ENCODE results near the gene WDR3.
"Not testable (repeated sequence)": the region's sequence is repeated elsewhere in the genome, so short reads cannot be mapped to it uniquely, and the experiment has no call there.

The WDR3 gene

DNA sequence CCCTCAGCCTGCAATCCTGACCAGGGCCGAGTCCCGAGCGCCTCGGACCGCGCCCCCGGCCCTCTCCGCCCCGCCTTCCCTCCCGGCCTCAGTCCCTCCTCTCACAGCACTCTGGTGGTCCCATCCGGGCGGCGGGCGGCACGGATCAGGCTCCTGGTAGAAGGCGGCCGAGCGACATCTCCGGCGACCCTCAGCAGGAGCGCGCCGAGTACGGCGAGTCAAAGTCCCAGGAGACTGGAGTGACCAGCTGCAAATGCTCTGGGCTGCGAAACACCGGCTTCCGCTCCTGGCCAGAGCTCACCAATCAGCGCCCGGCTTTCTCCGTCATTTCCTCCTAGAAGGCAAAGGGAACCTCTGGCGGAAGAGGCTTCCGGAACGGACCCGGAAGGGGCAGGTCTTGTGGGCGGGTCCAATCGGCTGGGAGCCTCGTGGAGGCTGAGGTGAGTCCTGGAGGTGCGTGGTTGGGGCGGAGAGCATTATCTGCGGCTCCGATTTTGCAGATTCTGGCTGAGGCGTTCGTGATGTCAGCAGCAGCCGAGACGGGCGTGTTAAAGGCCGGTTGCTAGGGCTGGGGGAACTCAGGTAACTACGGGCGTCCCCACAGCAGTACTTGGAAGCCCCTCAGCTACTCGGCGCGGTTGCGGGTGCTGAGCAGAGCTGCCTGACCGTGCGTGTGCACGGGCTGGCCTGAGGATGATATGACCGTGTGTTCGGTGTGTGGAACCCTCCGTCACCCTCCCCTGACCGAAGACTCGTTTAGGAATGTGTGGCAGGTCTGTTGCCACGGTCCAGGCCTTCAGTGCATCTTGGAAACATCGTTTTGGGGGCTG is at the start of gene WDR3, which contains the start of gene GDAP2:
Gene WDR3 (plus strand): TSS at position 397 of the 830 bp plus-strand sequence. CDS start 3,581 bp downstream, outside the sequence.
Gene GDAP2 (minus strand): TSS at position 279 of the 830 bp plus-strand sequence. CDS start 9,264 bp downstream, outside the sequence.
- DNase-seq: peak; percentile 95 to 97

DNA sequence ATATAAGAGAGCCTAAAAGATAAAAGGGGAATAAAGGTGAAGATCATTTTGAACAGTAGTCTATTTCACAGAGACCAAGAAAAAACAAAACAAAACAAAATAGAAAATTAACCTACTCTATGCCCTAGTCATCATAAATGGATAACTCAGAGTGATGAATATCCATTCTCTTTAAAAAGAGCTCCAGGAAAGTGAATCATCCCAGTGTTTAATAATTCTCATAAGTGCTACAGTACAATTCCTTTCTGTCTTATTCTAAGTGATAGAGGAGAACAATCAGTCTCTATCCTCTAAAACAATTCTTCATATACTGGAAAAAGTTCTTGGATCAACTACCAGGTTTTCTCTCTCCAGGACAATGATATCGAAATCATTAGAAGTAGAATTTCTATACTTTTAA is 45.9 kb upstream of the WDR3 start:
- DNase-seq: no peak

DNA sequence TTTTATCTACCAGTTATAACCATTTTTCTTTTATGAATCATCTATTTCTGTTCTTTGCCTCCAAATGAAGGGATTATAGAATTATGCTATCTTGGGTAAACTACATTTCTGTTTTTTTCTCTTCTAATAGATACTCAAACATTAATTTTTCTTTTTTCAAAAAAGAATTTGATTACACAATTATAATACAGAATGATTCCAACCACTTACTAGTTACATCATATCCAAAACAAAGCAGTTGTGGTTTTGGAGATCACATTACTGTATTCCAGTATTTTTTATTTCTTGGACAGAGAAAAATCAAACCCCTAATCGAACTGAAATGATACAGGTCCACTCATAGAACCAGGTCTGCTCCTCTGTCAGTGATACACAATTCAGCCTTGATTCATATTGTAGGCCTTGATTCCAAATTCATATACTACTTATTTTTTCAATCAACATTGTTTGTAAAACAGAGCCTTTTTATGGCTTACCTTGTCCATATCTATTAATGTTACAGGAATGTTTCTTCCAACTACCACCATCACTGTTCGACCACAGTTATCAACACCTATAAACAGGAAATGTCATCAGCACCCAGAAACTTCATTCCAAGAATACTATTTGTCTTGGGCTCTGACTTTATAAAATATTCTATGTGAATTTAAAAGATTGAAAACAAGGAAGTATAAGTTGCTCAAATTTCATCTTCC is 43.3 kb upstream of the WDR3 start:
- no peak for DNase-seq

DNA sequence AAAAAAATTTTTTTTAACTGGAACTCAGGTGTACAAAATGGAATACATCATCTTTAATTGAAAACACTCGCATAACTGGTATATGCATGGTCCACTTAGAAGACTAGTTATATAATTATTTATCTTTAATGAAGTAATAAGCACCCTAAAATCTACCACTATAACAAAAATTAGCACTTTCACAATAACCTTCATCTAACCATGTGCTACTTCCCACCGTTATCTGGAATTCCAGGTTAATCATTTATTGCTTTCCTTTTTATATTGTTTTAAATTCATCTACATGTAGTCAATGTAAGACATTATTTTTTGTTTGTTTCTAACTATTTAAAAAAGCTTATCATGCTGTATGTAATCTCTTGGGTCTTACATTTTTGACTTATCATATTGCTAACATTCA is 39.1 kb upstream of the WDR3 start:
- no peak for DNase-seq

DNA sequence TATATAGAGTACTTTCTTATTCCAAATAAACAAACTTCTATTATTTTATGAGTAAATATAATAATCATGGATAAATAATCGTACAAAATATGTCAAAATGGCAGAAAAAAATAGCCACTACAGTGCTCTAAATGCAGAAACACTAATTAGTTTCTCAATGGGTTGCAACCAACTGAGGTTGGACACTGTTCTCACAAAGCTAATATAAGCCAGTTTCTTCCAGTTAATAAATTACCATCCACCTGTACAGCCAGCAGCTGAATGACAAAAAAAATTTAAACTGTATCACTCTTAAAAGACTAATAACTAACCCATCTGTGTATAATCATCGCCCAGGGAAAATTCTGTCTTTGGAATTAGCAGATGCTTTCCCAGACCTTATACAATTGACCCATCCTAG is 37.0 kb upstream of the WDR3 start:
- no peak for DNase-seq

DNA sequence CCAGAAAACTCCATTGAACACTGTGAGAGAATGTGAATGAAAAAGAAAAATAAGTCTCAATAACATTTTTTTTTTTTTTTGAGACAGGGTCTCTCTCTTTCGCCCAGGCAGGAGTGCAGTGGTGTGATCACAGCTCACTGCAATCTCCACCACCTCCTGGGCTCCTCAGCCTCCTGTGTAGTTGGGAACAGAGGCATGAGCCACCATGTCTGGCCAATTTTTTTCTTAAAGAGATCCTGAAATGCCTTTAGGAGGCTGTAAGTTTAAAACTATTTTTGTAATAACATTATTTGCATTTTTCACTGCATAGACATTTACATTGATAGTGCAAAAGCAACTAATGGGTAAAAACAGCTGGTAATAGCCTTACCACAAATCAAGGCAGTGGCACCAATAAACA is 35.5 kb upstream of the WDR3 start:
- no peak for DNase-seq

DNA sequence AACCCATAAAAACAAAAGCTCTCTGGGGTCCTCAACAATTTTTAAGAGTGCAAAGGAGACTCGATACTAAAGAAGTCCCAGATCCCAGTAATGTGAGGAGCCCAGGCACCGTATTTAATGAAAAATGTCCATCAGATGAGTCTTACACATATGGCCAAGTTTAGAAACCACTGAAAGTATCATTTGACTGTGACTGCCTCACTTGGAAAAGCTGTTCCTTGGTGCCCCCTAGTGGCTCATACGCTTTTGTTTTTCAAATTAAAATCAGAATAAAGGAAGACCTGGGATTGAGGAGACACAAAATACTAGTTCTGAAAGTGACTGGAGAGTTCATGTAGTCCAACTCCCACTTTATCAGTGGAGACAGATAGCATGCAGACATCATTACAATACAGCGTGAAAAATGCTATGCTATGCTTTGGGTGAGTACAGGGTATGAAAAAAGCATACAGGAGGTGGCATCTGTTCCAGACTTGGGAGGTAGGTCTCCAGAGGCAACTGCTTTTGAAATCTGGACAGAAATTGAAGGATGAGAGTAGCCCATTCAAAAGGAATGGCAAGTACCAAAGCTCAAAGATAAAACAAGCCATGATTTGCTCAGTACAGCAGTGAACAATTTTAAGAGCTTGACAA is 33.9 kb upstream of the WDR3 start:
- peak; percentile 64 to 76 for DNase-seq

DNA sequence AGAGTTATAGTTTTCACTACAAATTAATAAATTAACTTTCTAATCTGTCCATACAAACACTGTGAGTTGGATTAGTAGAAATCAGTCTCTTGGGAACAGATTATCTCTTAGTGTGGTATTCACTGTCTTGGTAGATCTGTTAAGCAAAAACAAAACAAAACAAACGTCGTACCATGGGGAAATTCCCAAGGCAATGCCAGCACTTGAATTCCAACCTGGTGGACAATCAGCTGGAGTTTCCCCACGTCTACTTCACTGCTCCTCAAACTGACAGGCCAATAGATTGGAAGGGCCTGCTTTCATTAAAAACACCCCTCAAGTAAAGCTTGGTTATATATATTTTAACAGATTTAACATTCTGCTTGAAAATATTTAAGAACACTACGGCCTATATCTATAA is 32.0 kb upstream of the WDR3 start:
- DNase-seq: no peak

DNA sequence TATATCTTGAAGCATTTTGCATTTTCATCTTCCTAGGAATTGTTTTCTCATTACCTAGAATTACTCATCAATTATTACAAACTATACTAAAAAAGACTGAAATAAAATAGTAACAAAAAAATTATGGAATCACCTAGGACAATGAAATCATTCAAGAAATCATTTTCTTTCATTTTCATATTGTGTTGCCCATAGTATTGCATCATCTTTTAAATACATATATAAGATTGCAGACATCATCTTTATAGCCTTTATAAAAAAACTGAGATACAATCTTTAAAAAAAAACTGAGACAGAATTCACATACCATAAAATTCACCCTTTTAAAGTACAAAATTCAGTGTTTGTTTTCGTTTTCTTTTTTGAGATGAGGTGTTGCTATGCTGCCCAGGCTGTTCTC is 29.7 kb upstream of the WDR3 start:
- DNase-seq: no peak

DNA sequence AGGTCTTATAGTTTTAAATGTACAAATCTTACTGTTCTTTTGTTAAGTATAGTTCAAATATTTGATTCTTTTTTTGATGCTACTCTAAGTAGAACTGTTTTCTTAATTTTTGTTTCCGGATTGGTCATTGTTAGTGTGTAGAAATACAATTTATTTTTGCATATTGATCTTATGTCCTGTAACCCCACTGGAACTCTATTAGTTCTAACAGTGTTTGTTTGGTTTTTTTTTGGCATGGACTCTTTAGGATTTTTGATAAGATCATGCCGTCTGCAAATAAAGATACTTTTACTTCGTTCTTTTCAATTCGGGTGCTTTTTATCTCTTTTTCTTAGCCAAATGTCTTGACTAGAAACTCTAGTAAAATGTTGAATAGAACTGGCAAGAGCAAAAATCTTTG is 26.6 kb upstream of the WDR3 start:
- no peak for DNase-seq

DNA sequence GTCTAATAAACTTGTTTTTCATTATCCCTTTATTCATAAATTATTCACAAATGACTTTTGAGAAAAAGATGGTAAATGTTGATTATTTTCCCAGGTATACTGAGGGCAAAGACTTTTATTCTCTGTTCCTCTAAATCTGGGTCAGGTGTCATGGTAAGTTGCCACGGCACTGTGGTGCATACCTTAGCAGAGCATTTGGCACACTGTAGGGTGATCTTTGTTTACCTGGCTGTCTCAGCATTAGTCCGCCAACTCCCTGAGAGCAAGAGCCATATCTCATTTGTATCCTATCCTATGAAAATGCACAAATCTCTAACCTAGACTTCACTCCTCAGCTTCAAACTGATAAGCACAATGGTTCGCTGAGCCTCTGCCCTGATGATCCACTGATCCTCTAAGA is 25.1 kb upstream of the WDR3 start:
- no peak for DNase-seq

DNA sequence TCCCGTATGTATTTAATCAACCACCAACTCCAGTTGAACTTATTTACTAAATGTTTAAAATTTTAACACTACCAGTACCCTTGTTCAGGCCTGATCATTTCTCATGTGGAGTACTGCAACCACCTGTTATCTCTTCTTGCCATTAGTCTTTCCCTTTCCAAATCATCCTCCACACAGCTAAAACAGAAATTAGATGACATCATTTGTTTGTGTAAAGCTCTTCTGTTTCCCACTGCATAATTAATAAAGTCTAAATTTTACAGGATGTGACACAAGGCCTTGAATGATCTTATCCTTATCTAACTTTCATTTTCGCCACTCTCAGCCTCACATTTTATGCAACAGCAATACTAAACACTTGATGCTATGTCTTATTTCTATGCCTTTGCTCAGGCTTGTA is 24.5 kb upstream of the WDR3 start:
- DNase-seq: no peak

DNA sequence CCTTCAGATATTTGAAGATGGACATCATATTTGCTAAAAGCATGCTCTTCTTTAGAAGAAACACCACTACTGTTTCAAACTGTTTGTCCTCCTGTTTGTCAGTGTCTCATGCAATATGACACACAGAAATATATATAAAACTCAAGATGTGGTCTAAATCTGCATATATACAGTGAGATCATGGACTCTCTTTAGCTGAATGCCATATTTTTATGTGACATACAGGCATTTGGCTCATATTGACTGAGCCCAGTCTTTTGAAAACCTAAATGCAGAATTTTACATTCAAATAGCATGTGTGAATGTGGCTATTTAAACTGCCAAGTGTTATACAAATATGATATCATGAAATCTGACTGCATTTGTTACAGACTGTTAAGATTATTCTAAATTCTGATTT is 18.5 kb upstream of the WDR3 start:
- no peak for DNase-seq

DNA sequence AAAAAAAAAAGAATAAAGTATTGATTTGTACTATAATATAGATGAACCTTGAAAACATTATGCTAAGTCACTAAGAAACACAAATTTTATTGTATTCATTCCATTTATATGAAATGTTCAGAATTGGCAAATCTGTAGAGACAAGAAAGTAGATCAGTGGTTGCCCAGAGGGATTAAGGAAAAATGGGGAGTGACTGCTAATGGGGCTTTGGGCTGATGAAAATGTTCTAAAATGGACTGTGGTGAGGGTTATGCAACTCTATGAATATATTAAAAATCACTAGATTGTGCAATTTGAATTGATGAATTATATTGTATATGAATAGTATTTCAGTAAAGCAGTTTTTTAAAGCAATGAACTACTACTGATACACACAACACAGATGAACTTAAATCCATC is 10.2 kb upstream of the WDR3 start:
- DNase-seq: no peak

DNA sequence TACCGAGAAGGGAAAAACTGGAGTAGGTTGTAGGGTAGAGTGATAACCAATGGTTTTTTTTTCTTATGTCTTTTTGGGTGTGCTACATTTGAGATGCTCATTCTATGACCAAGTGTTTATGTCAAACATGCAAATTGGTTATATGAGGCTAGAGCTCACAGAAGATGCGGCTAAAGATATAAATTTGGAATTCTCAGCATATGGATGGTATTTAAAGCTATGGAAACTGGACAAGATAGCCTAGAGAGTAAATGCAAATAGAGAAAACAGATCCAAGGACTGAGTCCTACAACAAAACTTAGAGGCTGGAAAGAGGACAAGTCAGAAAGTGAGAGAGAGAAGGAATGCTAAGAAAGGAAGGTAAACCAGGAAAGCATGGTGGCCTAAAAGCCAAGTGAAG is 7.5 kb upstream of the WDR3 start:
- no peak for DNase-seq

DNA sequence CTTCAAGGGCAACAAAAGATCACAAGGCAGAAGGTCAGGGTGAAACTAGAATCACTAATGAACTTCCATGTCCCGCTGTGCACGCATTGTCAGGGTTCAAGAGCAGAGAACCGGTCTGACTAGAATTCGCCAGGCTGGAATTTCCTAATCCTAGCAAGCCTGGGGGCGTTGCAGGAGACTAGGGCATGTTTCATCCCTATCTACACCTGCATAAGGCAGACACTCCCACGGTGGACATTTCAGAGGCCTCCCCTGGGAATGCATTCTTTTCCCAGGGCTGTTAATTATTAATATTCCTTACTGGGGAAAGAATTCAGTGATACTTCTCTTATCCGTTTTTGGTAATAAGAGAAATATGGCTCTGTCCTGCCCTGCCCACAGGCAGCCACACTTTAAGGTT is 6.8 kb upstream of the WDR3 start:
- DNase-seq: not testable (repeated sequence)

DNA sequence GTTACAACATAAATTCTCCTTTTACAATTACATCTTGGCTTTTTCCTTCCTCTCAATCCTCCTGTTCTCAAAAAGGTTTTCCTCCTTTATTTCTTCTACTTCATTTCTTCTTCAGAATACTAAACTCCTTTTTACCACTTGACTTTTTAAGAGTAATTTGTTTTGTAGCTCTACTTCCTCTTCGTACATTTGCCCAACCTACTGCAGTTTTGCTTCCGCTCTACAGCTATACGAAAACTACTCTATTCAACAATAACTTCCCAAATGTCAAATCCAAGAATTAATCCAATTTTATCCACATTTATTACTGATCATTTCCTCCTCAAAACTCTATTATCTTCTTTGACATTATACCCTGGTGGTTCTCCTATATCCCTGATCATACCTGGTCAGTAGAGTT is 3.6 kb upstream of the WDR3 start:
- no peak for DNase-seq

DNA sequence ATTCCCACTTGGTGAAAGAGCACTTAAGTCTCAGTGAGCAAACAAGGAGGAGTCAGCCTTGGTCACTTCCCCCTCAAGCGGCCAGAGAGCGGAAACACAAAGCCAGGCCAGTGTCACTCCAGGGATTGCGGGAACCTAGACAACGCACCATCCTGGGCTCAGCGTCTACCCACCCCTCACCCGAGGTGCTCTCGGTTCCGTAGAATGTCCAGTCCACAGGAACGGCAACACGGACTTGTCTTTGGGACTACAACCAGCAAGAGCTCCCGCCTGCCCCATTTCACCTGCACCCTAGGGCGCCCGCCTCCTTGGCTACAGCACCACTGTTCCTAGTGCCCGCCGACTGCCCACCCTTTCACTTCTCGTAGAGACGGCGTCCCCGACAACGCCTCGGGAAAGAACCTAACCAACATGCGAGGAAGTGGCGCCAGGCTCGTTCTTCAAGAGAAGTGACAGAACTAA is 627 bp upstream of the WDR3 start:
- no peak for DNase-seq

DNA sequence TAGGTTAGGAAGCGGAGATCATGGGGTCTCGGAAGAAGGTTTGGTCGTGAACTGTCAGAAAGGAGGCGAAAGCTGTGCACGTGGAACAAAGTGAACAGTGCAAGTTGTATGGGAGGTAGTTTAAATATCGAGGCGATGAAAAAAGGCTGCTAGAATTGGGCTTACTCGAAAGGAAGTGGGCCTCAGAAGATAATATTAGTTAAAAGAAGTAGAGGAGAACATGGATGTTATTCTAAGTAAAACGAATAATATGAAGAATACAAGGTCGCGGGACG is 571 bp downstream of the WDR3 start:
- DNase-seq: no peak

DNA sequence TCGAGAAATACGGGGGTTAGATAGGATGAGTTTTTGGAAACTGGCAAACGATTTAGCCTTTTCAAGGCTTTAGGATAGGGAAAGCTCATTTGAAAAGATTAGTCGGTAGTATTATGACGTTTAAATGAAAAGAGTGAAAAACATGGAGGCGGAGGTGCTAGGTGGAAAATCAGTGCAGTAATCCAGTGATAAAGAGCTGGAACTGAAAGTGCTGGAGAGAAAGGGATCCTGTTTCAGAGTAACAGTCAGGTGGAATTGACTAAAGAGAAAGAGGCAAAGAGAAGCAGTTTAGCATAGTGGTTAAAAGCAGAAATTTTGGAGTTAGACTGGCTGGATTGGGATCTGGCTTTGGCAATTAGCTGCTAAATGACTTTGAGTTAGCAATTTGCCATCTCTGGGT is 945 bp downstream of the WDR3 start:
- DNase-seq: no peak

DNA sequence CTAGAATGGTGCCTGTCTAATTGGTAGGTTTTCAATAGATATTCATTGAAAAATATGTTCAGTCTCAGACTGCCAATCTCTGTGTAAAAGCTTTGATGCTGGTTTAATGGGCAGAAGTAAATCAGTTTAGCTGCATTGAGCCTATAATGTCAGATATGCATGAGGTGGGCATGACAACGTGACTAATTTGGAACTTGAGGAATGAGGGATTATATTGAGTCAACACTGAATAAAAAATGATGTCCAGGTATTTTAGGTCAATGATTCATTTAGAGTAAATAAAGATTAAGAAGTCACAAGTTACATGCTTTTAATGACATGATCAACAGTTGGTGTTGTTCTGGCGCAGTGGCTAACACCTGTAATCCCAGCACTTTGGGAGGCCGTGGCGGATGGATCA is 3.0 kb downstream of the WDR3 start:
- no peak for DNase-seq

DNA sequence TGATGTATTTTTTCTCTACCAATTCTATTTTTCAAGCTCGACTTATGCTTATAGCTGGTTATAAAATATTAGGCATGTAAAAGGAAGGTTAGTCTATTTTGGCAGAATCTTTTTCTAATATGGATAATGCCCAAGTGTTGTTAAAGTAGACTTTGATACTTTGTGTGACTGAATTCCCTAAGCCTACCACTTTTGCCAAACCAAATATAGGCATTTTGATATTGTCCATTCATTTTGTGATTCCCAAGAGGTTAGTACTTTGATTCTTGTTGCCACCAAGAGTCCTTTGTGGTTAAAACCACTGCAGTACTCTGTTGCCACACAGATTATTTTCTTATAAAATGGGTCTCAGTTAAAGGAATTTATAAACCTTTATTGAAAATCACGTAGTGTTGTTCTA is 4.2 kb downstream of the WDR3 start:
- no peak for DNase-seq

DNA sequence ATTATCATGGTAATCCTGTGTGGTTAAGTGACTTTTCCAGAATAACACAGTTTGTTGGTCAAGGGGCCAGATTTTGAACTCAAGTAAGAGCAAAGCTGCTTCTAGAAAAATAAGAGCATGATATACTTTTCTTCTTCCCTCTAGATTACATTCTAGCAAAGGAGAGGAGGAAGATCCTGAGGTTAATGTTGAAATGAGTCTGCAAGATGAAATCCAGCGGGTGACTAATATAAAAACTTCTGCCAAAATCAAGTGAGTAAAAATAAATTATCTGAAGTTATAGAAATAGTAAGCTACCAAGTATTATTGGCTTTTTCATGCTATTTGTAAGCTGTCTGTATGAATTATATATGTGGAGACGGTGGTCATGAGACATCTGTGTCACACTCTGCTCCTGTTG is 12.8 kb downstream of the WDR3 start:
- no peak for DNase-seq

DNA sequence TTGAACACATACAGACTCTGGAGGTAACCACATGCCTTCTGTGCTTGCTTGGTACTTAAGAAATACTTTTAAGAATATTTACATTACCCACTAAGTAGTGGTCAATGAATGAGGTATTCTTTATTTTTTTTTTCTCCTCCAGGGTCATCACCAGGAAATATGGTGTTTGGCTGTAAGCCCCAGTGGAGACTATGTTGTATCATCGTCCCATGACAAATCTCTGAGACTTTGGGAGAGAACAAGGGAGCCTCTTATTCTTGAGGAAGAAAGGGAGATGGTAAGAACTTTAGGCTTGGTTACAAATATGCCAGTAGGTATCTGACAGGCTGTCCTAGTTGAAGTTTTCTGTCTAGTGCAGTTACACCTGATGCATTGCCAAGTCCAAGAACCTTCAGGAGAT is 22.8 kb downstream of the WDR3 start:
- DNase-seq: no peak
